ENCODE measurements around the gene MICAL3. TPM values are rescaled to one million over a fixed set of nuclear protein-coding genes. Genes with fewer than 3 reads are reported as not detected.
"Not testable (repeated sequence)": the region's sequence is repeated elsewhere in the genome, so short reads cannot be mapped to it uniquely, and the experiment has no call there.

The MICAL3 gene
- total RNA-seq, 2 experiments from 2014 or later: 21.9 to 22.5 TPM

- H3K4me1 Mint-ChIP-seq: peaks cover 75% of the 10 kb centered on the region
- DNase-seq (peak; percentile 81), ATAC-seq (peak; percentile 51)
- H3K27me3 Mint-ChIP-seq: peaks cover 2% of the 10 kb centered on the region
- intact Hi-C loops (cut with DNase I, micrococcal nuclease): loop anchor here (2.0 to 5.0 kb wide), 3 partner anchors 616 to 689 kb away; partner anchors contain the start of genes HDHD5 (in 1 of the 2) and IL17RA (in 1 of the 2)
- H3K9me3 Mint-ChIP-seq (ENCODE audit: low read depth): no peaks in the 10 kb centered on the region
- H3K27ac Mint-ChIP-seq: no peak overlapping the region
- peaks cover 4% of the 10 kb centered on the region for H3K36me3 Mint-ChIP-seq (ENCODE audit: low read depth)
- ChIA-PET POLR2A (interaction anchor here (0.6 to 1.1 kb wide), 3 partner anchors 9 to 376 kb away, joined by 3 to 7 read pairs (median 3); partner anchors contain the start of gene BCL2L13), CTCF (interaction anchor here (0.7 to 1.5 kb wide), 4 partner anchors 8 to 302 kb away, joined by 3 to 5 read pairs (median 4); no protein-coding TSS in a partner anchor)
- H3K4me3 Mint-ChIP-seq: peak overlapping the region; percentile 75
Measured at GRCh38 chr22:17773606-17774205, 250.7 kb downstream of the MICAL3 start.

DNA sequence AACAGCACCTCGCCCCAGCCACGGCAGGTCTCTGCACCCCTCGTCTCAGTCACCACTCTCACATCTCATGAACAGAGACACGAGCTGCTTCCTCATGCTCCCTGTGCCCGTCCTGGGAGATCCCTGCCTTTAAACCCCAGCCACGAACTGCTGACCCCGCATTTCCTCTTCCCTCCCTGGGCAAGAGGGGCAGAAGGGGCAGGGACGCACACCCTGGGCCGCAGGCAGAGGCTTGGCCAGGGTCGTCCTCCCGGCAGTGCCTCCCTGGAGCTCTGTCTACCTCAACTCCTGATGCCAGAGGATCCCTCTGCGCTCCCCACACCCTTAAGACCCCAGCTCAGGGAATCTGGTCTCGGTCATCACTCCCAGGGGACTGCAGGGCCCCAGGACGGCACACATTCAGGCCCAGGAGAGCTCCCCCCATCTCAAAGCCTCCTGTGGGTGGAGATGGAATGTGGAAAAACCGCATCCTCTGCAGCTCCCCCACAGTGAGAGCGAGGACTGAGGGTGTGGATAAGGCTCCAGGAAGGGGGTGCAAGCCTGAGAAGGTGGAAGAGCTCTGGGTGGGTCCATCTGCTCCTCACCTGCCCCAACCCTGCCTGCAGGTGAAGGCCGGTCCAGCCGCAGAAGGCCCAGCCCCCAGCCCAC, 251.3 kb downstream of the MICAL3 start:
- Mint-ChIP-seq H3K4me1 (peaks cover 75% of the 10 kb centered on the region), H3K36me3 (ENCODE audit: low read depth) (peaks cover 4% of the 10 kb centered on the region), H3K9me3 (ENCODE audit: low read depth) (no peaks in the 10 kb centered on the region), H3K27ac (no peak overlapping the region), H3K27me3 (peaks cover 2% of the 10 kb centered on the region), H3K4me3 (peak overlapping the region; percentile 75)
- CTCF ChIA-PET: interaction anchor here (0.7 to 2.2 kb wide), 5 partner anchors 8 to 303 kb away, joined by 3 to 9 read pairs (median 4); no protein-coding TSS in a partner anchor
- intact Hi-C loops (cut with DNase I, micrococcal nuclease): loop anchor here (5.0 kb wide), 2 partner anchors 616 to 686 kb away; partner anchors contain the start of gene HDHD5 (in 1 of the 2)
- POLR2A ChIA-PET: interaction anchor here (0.6 to 1.1 kb wide), 5 partner anchors 9 to 376 kb away, joined by 3 to 7 read pairs (median 3); partner anchors contain the start of gene BCL2L13
- ATAC-seq (no peak), DNase-seq (no peak)

- intact Hi-C loops (cut with DNase I, micrococcal nuclease): loop anchor here (5.0 kb wide), 2 partner anchors 615 to 685 kb away; partner anchors contain the start of gene HDHD5 (in 1 of the 2)
- no peak for DNase-seq
- ATAC-seq: no peak
Measured at GRCh38 chr22:17772249-17772957, 252.0 kb downstream of the MICAL3 start.

DNA sequence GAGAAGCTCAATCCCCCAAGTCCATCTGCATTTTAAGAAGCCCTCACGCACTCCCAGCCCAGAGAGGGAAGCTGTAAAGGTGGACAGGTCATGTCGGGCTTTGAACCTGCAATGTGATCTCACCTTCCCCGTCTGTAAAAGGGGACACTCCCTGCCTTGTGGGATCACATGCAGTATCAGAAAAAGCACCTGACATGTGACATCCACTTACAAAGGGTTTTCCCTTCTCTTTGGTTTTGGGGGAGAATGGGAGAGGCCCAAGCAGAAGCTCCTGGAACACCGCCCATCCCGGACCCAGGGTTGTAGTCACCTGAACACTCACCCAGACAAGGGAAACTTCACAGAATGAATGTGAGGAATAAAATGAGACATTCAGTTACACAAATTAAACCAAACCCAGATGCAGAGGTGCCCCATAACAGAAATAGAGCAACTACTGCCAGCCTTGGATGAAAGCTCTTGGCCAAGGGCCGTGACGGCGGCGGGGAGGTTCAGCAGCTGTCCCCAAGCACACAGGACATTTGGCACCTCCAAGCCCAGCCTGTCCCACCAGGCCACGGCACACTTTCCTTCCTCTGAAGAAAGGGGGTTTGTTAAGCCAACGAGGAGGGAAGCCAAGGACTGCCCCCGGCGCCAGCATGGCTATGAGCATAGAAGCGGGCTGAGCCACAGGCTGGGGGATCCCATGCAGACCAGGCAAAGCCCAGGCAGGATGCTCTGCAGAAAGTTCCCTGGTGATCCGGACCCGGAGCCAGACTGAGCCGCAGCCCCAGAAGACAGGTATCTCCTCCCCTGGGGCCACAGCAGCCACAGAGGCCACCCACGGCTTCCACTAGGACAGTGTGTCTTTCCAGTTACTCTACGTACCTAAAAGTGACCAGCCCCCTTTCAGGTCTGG, 253.9 kb downstream of the MICAL3 start:
- intact Hi-C loops (cut with DNase I, micrococcal nuclease): loop anchor here (5.0 kb wide), 2 partner anchors 613 to 683 kb away; partner anchors contain the start of gene HDHD5 (in 1 of the 2)
- CTCF ChIA-PET: interaction anchor here (1.0 kb wide), 2 partner anchors 10 to 306 kb away, joined by 3 read pairs; no protein-coding TSS in a partner anchor
- Mint-ChIP-seq H3K4me3 (no peak overlapping the region), H3K27ac (no peak overlapping the region), H3K9me3 (ENCODE audit: low read depth) (no peaks in the 10 kb centered on the region), H3K27me3 (peaks cover 2% of the 10 kb centered on the region), H3K4me1 (peaks cover 61% of the 10 kb centered on the region), H3K36me3 (ENCODE audit: low read depth) (peaks cover 4% of the 10 kb centered on the region)
- DNase-seq (no peak), ATAC-seq (no peak)
- POLR2A ChIA-PET: no interaction called here

More at GRCh38 chr22:17772249-17772957, 252.0 kb downstream of the MICAL3 start:
- H3K4me1 Mint-ChIP-seq: peaks cover 75% of the 10 kb centered on the region
- no peaks in the 10 kb centered on the region for H3K9me3 Mint-ChIP-seq (ENCODE audit: low read depth)
- H3K4me3 Mint-ChIP-seq: peak overlapping the region; percentile 75
- peaks cover 2% of the 10 kb centered on the region for H3K27me3 Mint-ChIP-seq
- ChIA-PET CTCF (interaction anchor here (1.0 to 2.2 kb wide), 4 partner anchors 7 to 304 kb away, joined by 3 to 9 read pairs (median 3); no protein-coding TSS in a partner anchor), POLR2A (interaction anchor here (0.6 to 1.1 kb wide), 4 partner anchors 38 to 316 kb away, joined by 3 read pairs; partner anchors contain the start of gene BCL2L13)
- H3K27ac Mint-ChIP-seq: no peak overlapping the region
- peaks cover 4% of the 10 kb centered on the region for H3K36me3 Mint-ChIP-seq (ENCODE audit: low read depth)

DNA sequence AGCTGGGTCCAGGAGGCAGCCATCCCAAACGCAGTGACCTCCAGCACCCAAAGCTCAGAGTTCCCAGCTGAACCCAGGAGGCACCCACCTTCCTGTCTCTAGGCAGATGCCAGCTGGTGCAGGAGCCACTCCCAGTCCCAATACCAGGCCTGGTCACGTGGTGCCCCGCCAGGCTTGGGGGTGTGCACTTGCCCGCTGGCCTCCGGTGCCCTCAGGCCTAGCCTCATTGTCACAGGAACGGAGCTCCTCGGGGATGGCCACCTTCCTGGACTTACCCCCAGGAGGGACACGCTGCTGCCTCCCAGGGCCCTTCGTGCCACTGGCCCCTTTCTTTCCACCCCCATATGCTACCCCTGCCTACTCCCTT, 254.7 kb downstream of the MICAL3 start:
- ChIA-PET POLR2A (no interaction called here), CTCF (interaction anchor here (0.8 to 1.0 kb wide), 3 partner anchors 10 to 306 kb away, joined by 3 to 4 read pairs (median 3); no protein-coding TSS in a partner anchor)
- no peaks in the 10 kb centered on the region for H3K9me3 Mint-ChIP-seq (ENCODE audit: low read depth)
- peaks cover 4% of the 10 kb centered on the region for H3K36me3 Mint-ChIP-seq (ENCODE audit: low read depth)
- H3K27ac Mint-ChIP-seq: no peak overlapping the region
- H3K4me3 Mint-ChIP-seq: no peak overlapping the region
- H3K27me3 Mint-ChIP-seq: peaks cover 2% of the 10 kb centered on the region
- ATAC-seq (no peak), DNase-seq (no peak)
- intact Hi-C loops (cut with DNase I, micrococcal nuclease): loop anchor here (5.0 kb wide), 5 partner anchors 37 to 682 kb away; partner anchors contain the start of gene HDHD5 (in 1 of the 2)
- H3K4me1 Mint-ChIP-seq: peaks cover 59% of the 10 kb centered on the region

DNA sequence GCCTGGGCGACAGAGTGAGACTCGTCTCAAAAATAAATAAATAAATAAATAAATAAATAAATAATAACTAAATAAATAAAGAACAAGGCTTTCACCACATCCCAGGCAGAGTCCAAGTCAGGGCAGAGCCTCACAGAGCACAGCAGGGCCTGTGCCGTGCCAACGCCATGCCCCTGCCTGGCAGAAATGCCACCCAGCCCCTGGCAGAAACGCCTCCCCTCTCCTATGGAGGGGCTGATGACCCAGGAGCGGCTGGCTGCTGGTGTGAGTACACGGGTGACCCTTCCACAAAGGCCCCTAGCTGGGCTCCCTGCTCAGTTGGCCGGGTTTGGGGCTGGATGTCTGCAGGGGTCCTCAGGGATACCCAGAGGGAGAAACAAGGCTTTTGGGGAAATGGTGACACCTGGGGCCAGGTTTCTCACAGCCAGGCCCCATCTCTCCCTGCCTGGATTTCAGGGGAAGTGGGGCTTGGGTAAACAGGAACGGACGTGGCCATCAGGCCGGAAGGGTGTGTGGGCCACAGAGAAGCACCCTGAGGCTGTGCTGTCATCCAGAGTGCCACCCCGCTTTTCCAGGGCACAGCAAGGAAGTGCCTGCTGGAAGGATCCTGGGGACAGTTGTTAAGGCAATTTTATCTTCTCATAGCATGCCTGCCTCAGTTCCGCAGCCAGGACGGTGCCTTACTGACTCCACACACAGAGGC, 255.2 kb downstream of the MICAL3 start:
- ATAC-seq: no peak
- intact Hi-C loops (cut with DNase I, micrococcal nuclease): loop anchor here (5.0 kb wide), 3 partner anchors 37 to 328 kb away; no protein-coding TSS in a partner anchor
- CTCF ChIA-PET: interaction anchor here (0.6 to 1.0 kb wide), 5 partner anchors 11 to 339 kb away, joined by 3 to 4 read pairs (median 3); no protein-coding TSS in a partner anchor

DNA sequence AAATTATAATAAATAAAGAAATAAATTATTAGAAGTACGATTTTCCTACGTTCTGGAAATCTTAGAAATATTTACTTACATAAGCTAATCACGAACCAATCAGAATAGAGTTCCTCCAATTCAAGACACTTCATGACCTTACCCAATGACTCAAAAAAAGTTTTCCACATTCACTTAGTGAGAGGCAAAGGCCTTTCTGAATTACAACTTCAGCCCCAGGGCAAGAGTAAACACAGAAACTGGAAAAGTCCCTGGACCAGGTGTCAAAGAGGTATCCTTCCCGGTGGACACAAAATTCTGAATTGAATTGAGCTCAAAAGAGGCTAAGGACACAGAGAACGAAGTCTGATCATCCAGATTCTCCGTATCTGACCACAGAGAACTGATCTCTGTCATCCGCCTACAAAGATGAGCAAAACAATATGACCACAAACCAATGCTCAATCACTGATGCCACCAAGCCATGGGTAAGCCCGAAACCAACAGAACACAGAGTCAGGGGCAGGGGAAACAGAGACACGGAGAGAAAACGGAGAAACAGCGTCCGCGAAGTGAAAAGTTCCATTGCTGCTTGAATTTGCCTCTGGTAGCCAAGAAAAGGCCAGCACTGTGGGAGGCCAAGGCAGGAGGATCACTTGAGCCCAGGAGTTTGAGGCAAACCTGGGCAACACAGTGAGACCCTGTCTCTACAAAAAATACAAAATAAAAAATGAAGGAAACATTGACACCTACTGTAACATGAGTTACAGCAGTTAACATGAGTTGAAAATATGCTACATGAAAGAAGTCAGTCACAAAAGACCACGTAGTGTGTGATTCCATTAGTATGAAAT, 256.9 kb downstream of the MICAL3 start:
- Mint-ChIP-seq H3K36me3 (ENCODE audit: low read depth) (peaks cover 4% of the 10 kb centered on the region), H3K9me3 (ENCODE audit: low read depth) (no peaks in the 10 kb centered on the region), H3K4me3 (peak overlapping the region; percentile 50), H3K27me3 (peaks cover 7% of the 10 kb centered on the region), H3K27ac (peak overlapping the region; percentile 55), H3K4me1 (peaks cover 54% of the 10 kb centered on the region)
- DNase-seq (peak; percentile 78), ATAC-seq (peak; percentile 86)
- POLR2A ChIA-PET: interaction anchor here (0.6 to 1.2 kb wide), 4 partner anchors 10 to 276 kb away, joined by 3 to 7 read pairs (median 4); no protein-coding TSS in a partner anchor
- intact Hi-C loops (cut with DNase I, micrococcal nuclease): loop anchor here (1.0 to 5.0 kb wide), 9 partner anchors 10 to 683 kb away; partner anchors contain the start of genes IL17RA (in 1 of the 2) and PEX26 (in 1 of the 2)
- CTCF ChIA-PET: interaction anchor here (0.6 to 1.5 kb wide), 10 partner anchors 12 to 341 kb away, joined by 3 to 6 read pairs (median 3); partner anchors contain the start of gene PEX26

More for the DNA sequence above, 255.2 kb downstream of the MICAL3 start:
- Mint-ChIP-seq H3K27ac (no peak overlapping the region), H3K27me3 (peaks cover 4% of the 10 kb centered on the region), H3K9me3 (ENCODE audit: low read depth) (no peaks in the 10 kb centered on the region), H3K4me1 (peaks cover 62% of the 10 kb centered on the region), H3K36me3 (ENCODE audit: low read depth) (peaks cover 4% of the 10 kb centered on the region), H3K4me3 (no peak overlapping the region)
- POLR2A ChIA-PET: no interaction called here
- no peak for DNase-seq

GRCh38 chr22:17764852-17765251, 259.5 kb downstream of the MICAL3 start:
- H3K36me3 Mint-ChIP-seq (ENCODE audit: low read depth); DNase-seq; H3K27ac Mint-ChIP-seq; ATAC-seq; H3K4me3 Mint-ChIP-seq; H3K27me3 Mint-ChIP-seq; H3K9me3 Mint-ChIP-seq (ENCODE audit: low read depth): not testable (repeated sequence)
- ChIA-PET CTCF (interaction anchor here (0.5 to 1.7 kb wide), 5 partner anchors 9 to 64 kb away, joined by 3 to 5 read pairs (median 3); no protein-coding TSS in a partner anchor), POLR2A (interaction anchor here (0.6 kb wide), 1 partner anchor 9 kb away, joined by 3 read pairs; no protein-coding TSS in a partner anchor)
- peaks cover 38% of the 10 kb centered on the region for H3K4me1 Mint-ChIP-seq
- intact Hi-C loops (cut with DNase I, micrococcal nuclease): loop anchor here (5.0 kb wide), 3 partner anchors 33 to 332 kb away; no protein-coding TSS in a partner anchor

DNA sequence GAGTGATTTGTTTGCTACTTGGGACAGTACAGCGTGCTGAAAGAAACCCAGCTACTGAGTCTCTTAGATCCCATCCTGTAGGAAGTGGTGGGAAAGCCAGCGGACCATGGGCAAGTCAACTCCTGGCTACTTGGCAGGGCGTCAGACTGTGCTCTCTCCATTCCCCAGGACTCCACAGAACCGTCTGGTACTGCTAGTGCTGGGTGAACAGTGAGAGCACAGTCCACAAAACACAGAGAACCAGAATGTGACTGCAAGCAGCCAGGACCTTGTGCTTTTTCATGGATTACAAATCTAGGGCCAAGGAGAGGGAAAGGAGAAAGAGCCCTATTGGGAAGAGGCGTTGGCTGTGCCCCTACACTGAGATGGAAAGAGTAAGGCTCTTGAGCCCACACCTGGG, 260.3 kb downstream of the MICAL3 start:
- intact Hi-C loops (cut with DNase I, micrococcal nuclease): no loop called here
- POLR2A ChIA-PET: interaction anchor here (0.6 kb wide), 1 partner anchor 9 kb away, joined by 3 read pairs; no protein-coding TSS in a partner anchor

More for the DNA sequence above, 260.3 kb downstream of the MICAL3 start:
- DNase-seq (no peak), ATAC-seq (no peak)
- peaks cover 5% of the 10 kb centered on the region for H3K27me3 Mint-ChIP-seq
- CTCF ChIA-PET: interaction anchor here (1.6 kb wide), 1 partner anchor 20 kb away, joined by 4 read pairs; no protein-coding TSS in a partner anchor
- H3K9me3 Mint-ChIP-seq (ENCODE audit: low read depth): no peaks in the 10 kb centered on the region
- no peak overlapping the region for H3K27ac Mint-ChIP-seq
- H3K4me3 Mint-ChIP-seq: no peak overlapping the region
- peaks cover 34% of the 10 kb centered on the region for H3K4me1 Mint-ChIP-seq
- H3K36me3 Mint-ChIP-seq (ENCODE audit: low read depth): peaks cover 2% of the 10 kb centered on the region
